ENCODE results near the gene CACNA2D4. TPM values are rescaled to one million over a fixed set of nuclear protein-coding genes. Genes with fewer than 3 reads are reported as not detected.
A peak's percentile ranks its signal among the peaks of the same experiment; 100 is the strongest.

The CACNA2D4 gene
- total and polyA plus RNA-seq, 2 of the 13 experiments (the other 11 are each of a cell fraction or from before 2014, with no cell fraction given): 14.2 to 136 TPM

- no peak for TF ChIP-seq TRAFD1 (CRISPR knock-in tag; IDR thresholded peaks at IDR 0.05; ENCODE audit: borderline replicate concordance)
- no peak for TF ChIP-seq SALL2 (CRISPR knock-in tag; IDR thresholded peaks at IDR 0.05)
- peak; percentile 57; the same call in 1 of the 2 replicates for TF ChIP-seq ZNF501 (CRISPR knock-in tag; IDR thresholded peaks at IDR 0.05)
- TF ChIP-seq PATZ1 (CRISPR knock-in tag; IDR thresholded peaks at IDR 0.05): 0 out of 2 replicates have a peak, but pooled peaks have one; percentile 9
- no peak for TF ChIP-seq ZBTB34 (CRISPR knock-in tag; IDR thresholded peaks at IDR 0.05)
- no peak for TF ChIP-seq MTERF4 (CRISPR knock-in tag; IDR thresholded peaks at IDR 0.05)
- TF ChIP-seq AFF4 (CRISPR knock-in tag; IDR thresholded peaks at IDR 0.05): no peak
- peak; percentile 50; the same call in 1 of the 2 replicates for TF ChIP-seq MYC (CRISPR knock-in tag; IDR thresholded peaks at IDR 0.05; ENCODE audit: borderline replicate concordance)
- TF ChIP-seq AGO1 (IDR thresholded peaks at IDR 0.05; ENCODE audit: low read depth, low read length, poor library complexity, severe bottlenecking): peak; percentile 13
- peak; percentile 99 for TF ChIP-seq THAP11 (CRISPR knock-in tag; IDR thresholded peaks at IDR 0.05)
- peak; percentile 87 for TF ChIP-seq ZBTB33 (CRISPR knock-in tag; IDR thresholded peaks at IDR 0.05)
Measured at GRCh38 chr12:1804545-1805332, 113.7 kb downstream of the CACNA2D4 start (continued).
